OCI-LY7 (cell line): ENCODE data around the gene IL11.

Source experiments
- EZH2phosphoT487 ChIP-seq: fragments of 200-600 bp; sonication (generic); IDR thresholded peaks from 2 replicates; pipeline ENCODE4 v1.6.1; 2018; ENCODE audit warnings: low read depth, borderline replicate concordance, mild to moderate bottlenecking, mixed run types, antibody characterized with exemption, low read length, moderate library complexity, mixed read lengths
- TF ChIP-seq, protein P1 (sequence below): fragments of 200-600 bp; sonication (generic); conservative IDR thresholded peaks from 2 replicates; pipeline ENCODE4 v1.5.1; 2014; ENCODE audit warnings: mild to moderate bottlenecking, antibody characterized with exemption, low read length, moderate library complexity, mixed read lengths

DNA sequence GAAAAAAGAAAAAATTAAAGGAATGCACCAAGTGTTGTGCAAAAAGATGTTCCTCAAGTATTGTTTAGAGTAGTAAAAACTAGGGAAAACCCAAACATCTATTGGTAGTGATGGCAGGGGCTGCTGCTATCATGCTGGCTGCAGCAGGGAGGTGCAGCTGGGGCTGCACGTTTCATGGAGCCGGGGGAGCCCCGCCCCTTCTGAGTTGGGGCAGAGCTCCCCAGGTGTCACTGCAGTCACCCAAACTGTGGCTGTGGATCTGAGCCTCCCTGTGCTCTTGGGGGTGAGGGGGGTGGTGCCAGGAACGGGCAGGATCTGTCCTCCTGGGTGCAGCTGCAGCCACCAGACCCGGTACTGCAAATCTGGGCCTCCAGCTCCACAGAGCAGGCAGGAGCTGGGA lies 48.8 kb upstream of the IL11 start:
- TF ChIP-seq, protein P1, sequence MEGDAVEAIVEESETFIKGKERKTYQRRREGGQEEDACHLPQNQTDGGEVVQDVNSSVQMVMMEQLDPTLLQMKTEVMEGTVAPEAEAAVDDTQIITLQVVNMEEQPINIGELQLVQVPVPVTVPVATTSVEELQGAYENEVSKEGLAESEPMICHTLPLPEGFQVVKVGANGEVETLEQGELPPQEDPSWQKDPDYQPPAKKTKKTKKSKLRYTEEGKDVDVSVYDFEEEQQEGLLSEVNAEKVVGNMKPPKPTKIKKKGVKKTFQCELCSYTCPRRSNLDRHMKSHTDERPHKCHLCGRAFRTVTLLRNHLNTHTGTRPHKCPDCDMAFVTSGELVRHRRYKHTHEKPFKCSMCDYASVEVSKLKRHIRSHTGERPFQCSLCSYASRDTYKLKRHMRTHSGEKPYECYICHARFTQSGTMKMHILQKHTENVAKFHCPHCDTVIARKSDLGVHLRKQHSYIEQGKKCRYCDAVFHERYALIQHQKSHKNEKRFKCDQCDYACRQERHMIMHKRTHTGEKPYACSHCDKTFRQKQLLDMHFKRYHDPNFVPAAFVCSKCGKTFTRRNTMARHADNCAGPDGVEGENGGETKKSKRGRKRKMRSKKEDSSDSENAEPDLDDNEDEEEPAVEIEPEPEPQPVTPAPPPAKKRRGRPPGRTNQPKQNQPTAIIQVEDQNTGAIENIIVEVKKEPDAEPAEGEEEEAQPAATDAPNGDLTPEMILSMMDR: no peak
- no peak for TF ChIP-seq EZH2phosphoT487
